Endothelial cell of umbilical vein (primary cell): Measurements from ENCODE around the gene KLF13.

Experiments used
- EZH2 ChIP-seq: IDR thresholded peaks from 2 replicates; pipeline ENCODE4 v1.6.1; 2012; ENCODE audit warnings: borderline replicate concordance, low read depth, mild to moderate bottlenecking, moderate library complexity, low read length, inconsistent platforms; ENCODE audit not compliant: severe bottlenecking
- FOS ChIP-seq: IDR thresholded peaks from 2 replicates; pipeline ENCODE4 v1.6.1; 2011; ENCODE audit warnings: mild to moderate bottlenecking, low read length, moderate library complexity, borderline replicate concordance; ENCODE audit not compliant: insufficient read depth
- GATA2 ChIP-seq: IDR thresholded peaks from 2 replicates; pipeline ENCODE4 v1.7.0; 2011; ENCODE audit warnings: low read depth, mild to moderate bottlenecking, moderate library complexity, mixed read lengths, low read length; ENCODE audit not compliant: insufficient read length, insufficient read depth
- JUN ChIP-seq: IDR thresholded peaks from 2 replicates; pipeline ENCODE4 v1.6.1; 2011; ENCODE audit warnings: borderline replicate concordance, low read depth; ENCODE audit not compliant: insufficient read length, insufficient read depth
- MAX ChIP-seq: IDR thresholded peaks from 2 replicates; pipeline ENCODE4 v1.6.1; 2011; ENCODE audit not compliant: insufficient read depth, insufficient read length
- MYC ChIP-seq: IDR thresholded peaks from one replicate; pipeline ENCODE4 v1.6.1; 2011; ENCODE audit warnings: mild to moderate bottlenecking, low read depth, low read length
- POLR2A ChIP-seq: IDR thresholded peaks from 2 replicates; pipeline ENCODE4 v1.6.1; 2012; ENCODE audit warnings: low read depth, mild to moderate bottlenecking, control low read depth, low read length
- POLR2AphosphoS5 ChIP-seq: IDR thresholded peaks from 2 replicates; pipeline ENCODE4 v1.6.1; 2012; ENCODE audit warnings: low read depth, mild to moderate bottlenecking, control low read depth, low read length, moderate library complexity; ENCODE audit not compliant: insufficient read depth
- TF ChIP-seq, protein P1 (sequence below), 2 donors: IDR thresholded peaks; 1 replicate in 1 of 2; 2 replicates in 1 of 2; pipeline ENCODE4 v1.5.1; 2011; ENCODE audit warnings: low read length in 2 of 2, mild to moderate bottlenecking in 2 of 2, moderate library complexity in 2 of 2, control low read depth in 1 of 2, inconsistent platforms in 1 of 2, low read depth in 1 of 2; ENCODE audit not compliant: insufficient read depth in 1 of 2; ENCODE audit errors: extremely low read depth in 1 of 2

GRCh38 chr15:31403606-31404005, 77.0 kb downstream of the KLF13 start:
- no peak for TF ChIP-seq POLR2A
- TF ChIP-seq, protein P1, sequence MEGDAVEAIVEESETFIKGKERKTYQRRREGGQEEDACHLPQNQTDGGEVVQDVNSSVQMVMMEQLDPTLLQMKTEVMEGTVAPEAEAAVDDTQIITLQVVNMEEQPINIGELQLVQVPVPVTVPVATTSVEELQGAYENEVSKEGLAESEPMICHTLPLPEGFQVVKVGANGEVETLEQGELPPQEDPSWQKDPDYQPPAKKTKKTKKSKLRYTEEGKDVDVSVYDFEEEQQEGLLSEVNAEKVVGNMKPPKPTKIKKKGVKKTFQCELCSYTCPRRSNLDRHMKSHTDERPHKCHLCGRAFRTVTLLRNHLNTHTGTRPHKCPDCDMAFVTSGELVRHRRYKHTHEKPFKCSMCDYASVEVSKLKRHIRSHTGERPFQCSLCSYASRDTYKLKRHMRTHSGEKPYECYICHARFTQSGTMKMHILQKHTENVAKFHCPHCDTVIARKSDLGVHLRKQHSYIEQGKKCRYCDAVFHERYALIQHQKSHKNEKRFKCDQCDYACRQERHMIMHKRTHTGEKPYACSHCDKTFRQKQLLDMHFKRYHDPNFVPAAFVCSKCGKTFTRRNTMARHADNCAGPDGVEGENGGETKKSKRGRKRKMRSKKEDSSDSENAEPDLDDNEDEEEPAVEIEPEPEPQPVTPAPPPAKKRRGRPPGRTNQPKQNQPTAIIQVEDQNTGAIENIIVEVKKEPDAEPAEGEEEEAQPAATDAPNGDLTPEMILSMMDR (IDR thresholded peaks at IDR 0.05; ENCODE audit: extremely low read depth in 1 of 2, insufficient read depth in 1 of 2, low read depth in 1 of 2, low read length in 2 of 2), result no peak
- no peak for TF ChIP-seq POLR2AphosphoS5
- no peak for TF ChIP-seq JUN
- no peak for TF ChIP-seq MAX
- no peak for TF ChIP-seq EZH2
- no peak for TF ChIP-seq GATA2
- TF ChIP-seq MYC, result no peak
- TF ChIP-seq FOS, result no peak
